Measurements from ENCODE around the gene TNS3.

- TF ChIP-seq EZH2 (IDR thresholded peaks at IDR 0.05) (no peak), POLR2AphosphoS5 (IDR thresholded peaks at IDR 0.05; ENCODE audit: borderline replicate concordance, low read depth, low read length) (no peak), FOXP2 (optimal IDR thresholded peaks at IDR 0.05; ENCODE audit: control extremely low read depth, extremely low read length, insufficient read depth) (no peak)
Observed at GRCh38 chr7:47531584-47532492, 50.1 kb downstream of the TNS3 start.
